SU-DHL-6 (cell line): Measurements from ENCODE around the gene LOXL1.

Experiments
- CTCF ChIP-seq: fragments of 200-600 bp; sonication (generic); IDR thresholded peaks from one replicate; pipeline ENCODE4 v1.5.1; 2017; ENCODE audit warnings: antibody characterized with exemption, mild to moderate bottlenecking, low read length, moderate library complexity; ENCODE audit not compliant: insufficient read depth, poor library complexity, severe bottlenecking
- EZH2phosphoT487 ChIP-seq: fragments of 200-600 bp; sonication (generic), shearing (Covaris generic); conservative IDR thresholded peaks from 2 replicates; pipeline ENCODE4 v1.6.1; 2018; ENCODE audit warnings: mild to moderate bottlenecking, antibody characterized with exemption, low read length, moderate library complexity, mixed read lengths

- TF ChIP-seq CTCF: no peak
- TF ChIP-seq EZH2phosphoT487: no peak
Observed at GRCh38 chr15:73986055-73986775, 60.0 kb downstream of the LOXL1 start.
